Colonic mucosa (tissue), 4 donors: Measurements from ENCODE around the gene PTGIS. TPM values are rescaled to one million over a fixed set of nuclear protein-coding genes. Genes with fewer than 3 reads are reported as not detected.
"Not testable (repeated sequence)": the region's sequence is repeated elsewhere in the genome, so short reads cannot be mapped to it uniquely, and the experiment has no call there.

Source experiments
- DNase-seq: peaks from one replicate; pipeline ENCODE4 v3.0.0-alpha.2; 2020
- H3K27ac ChIP-seq: fragments of 200-600 bp; one replicate; pipeline ENCODE4 v1.8.0; 2021
- H3K27me3 ChIP-seq: fragments of 200-600 bp; one replicate; pipeline ENCODE4 v1.8.0; 2021
- H3K36me3 ChIP-seq: fragments of 200-600 bp; one replicate; pipeline ENCODE4 v1.8.0; 2021
- H3K4me1 ChIP-seq: fragments of 200-600 bp; one replicate; pipeline ENCODE4 v1.8.0; 2021; ENCODE audit warnings: mild to moderate bottlenecking
- H3K4me3 ChIP-seq: fragments of 200-600 bp; one replicate; pipeline ENCODE4 v1.8.0; 2021
- H3K9ac ChIP-seq, 2 donors: one replicate each; pipeline ENCODE4 v1.7.0; 2013; ENCODE audit warnings: control low read depth in 2 of 2, low read depth in 2 of 2, low read length in 2 of 2
- H3K9me3 ChIP-seq: fragments of 200-600 bp; one replicate; pipeline ENCODE4 v1.8.0; 2021
- CTCF ChIP-seq: fragments of 200-600 bp; IDR thresholded peaks from one replicate; pipeline ENCODE4 v1.8.0; 2022; ENCODE audit warnings: antibody characterized with exemption, mild to moderate bottlenecking
- intact Hi-C: fragments of 100-400 bp; cut with DNase I; formaldehyde crosslinking; loops from one replicate; pipeline ENCODE4 v1.14.1; 2022
- total RNA-seq, 2 donors: library from RNA; stranded (reverse); fragmentation: NEBNext Ultra II Directional in 1 of 2; extraction: Animal tissue kit (Norgen Biotek cat#: 25700) in 1 of 2; gene quantifications; one replicate each; pipeline ENCODE4 v1.2.1, GENCODE V29; 2021
- donor health status: healthy.
- donor health status: DM: no; HTN: no; CAD: no.
- donor health status: DM: no; HTN: no; CAD: no.

PTGIS gene
- total RNA-seq, 2 donors from 2014 or later = 0.94 to 8.0 TPM

GRCh38 chr20:49614338-49615050 lies 46.6 kb upstream of the PTGIS start:
- H3K36me3 ChIP-seq = no peaks in the 10 kb centered on the region
- intact Hi-C loops = loop anchor here (10.0 kb wide), 1 partner anchor 310 kb away; no protein-coding TSS in a partner anchor
- no peaks in the 10 kb centered on the region for H3K27me3 ChIP-seq
- no peak for DNase-seq
- TF ChIP-seq CTCF = no peak
- H3K27ac ChIP-seq = no peak overlapping the region
- H3K9ac ChIP-seq = no peak overlapping the region
- H3K9me3 ChIP-seq = no peaks in the 10 kb centered on the region
- no peak overlapping the region for H3K4me3 ChIP-seq
- peaks cover 4% of the 10 kb centered on the region for H3K4me1 ChIP-seq

DNA sequence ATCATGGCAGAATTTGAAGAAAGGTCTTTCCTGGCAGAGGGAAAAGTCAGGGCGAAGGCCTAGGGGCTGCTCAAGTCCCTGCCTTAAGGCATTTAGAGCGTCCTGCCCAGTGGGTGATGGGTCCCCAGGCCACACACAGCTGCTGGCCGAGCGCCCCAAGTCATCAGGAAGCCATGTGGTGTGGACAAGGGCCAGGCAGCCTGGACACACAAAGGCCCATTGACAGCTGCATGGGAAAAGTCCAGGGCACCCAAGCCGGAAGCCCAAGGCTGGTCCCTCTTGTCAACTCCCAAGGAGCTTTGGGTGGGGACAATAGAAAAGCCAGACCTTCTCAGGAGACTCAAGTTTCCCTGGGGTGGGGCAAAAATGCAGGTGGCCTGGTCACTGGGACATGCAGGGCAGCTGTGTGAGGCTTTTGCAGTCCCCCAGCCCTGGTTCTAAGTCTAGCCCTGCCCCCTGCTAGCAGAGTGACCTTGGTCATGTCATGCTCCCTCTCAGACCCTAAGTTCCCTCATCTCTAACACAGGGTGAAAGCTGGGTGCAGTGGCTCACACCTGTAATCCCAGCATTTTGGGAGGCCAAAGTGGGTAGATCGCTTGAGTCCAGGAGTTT lies 44.3 kb upstream of the PTGIS start:
- Histone ChIP-seq H3K27me3 (no peaks in the 10 kb centered on the region), H3K4me1 (peaks cover 7% of the 10 kb centered on the region), H3K4me3 (no peak overlapping the region), H3K9me3 (no peaks in the 10 kb centered on the region), H3K27ac (no peak overlapping the region), H3K36me3 (no peaks in the 10 kb centered on the region), H3K9ac (no peak overlapping the region)
- TF ChIP-seq CTCF = no peak
- intact Hi-C loops = loop anchor here (10.0 kb wide), 1 partner anchor 313 kb away; no protein-coding TSS in a partner anchor
- peak; percentile 42 for DNase-seq

DNA sequence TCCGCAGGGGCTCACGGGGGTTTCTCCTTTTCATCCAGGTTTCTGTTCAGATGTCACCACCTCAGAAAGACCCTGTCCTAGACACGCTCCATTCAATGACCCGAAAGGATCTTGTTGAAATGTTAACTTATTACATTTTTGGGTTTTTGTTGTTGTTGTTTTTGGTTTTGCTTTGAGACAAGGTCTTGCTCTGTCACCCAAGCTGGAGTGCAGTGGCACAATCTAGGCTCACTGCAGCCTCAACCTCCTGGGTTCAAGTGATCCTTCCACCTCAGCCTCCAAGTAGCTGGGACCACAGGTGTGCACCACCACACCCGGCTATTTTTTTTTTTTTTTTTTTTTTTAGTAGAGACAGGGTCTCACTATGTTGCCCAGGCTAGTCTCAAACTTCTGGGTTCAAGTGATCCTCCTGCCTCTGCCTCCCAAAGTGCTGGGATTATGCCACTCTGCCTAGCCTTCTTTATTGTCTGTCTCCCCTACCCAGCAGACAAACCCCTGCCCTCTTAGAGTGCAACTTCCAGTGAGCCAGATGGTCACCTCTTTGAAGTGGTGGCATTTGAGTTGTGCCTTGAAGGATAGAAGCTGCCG lies 43.7 kb upstream of the PTGIS start:
- H3K27ac ChIP-seq = peak overlapping the region; percentile 17

DNA sequence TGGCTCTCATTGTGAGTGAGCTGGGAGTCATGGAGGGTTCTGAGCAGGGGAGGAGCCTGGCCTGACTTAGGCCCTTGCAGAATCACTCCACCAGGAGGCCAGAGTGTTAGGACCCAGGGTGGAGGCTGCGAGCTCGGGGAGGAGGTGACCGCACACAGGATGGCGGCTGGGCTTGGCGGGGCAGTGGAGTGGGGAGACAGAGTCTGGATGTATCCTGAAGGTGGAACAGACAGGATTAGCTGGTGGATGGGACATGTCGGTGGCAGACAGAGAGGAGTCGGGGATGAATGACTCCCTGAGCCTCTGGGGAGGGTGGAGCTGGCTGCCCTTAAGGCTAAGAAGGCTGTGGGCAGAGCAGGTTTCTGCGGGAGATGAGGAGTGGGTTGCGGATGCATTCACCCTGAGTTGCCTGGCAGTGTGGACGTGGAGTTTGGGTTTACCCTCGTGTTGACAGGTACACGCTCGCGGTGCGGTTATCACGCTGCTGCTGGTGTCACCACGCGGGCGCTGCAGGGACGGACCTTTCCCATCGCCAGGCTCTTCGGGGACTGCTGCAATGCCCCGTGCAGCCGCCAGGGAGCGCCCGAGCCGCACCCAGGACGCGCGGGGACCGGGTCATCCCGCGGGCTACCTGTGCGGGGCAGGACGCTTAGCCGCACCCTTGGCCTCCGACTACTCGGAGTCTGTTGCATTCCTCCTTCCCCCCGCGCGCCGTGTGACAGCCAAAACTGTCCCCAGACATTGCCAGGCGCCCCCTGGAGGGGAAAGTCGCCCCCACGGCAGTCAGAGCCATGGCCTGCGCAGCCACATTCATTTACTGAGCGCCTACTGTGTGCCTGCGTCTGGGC lies 43.0 kb upstream of the PTGIS start:
- H3K36me3 ChIP-seq = no peaks in the 10 kb centered on the region
- TF ChIP-seq CTCF = peak; percentile 100
- H3K4me1 ChIP-seq = peaks cover 7% of the 10 kb centered on the region
- H3K9ac ChIP-seq = peak overlapping the region; percentile 32 to 33
- H3K9me3 ChIP-seq = no peaks in the 10 kb centered on the region
- H3K27me3 ChIP-seq = no peaks in the 10 kb centered on the region
- no peak overlapping the region for H3K4me3 ChIP-seq
- DNase-seq = peak; percentile 85
- intact Hi-C loops = loop anchor here (2.0 to 10.0 kb wide), 2 partner anchors 236 to 314 kb away; no protein-coding TSS in a partner anchor
- peak overlapping the region; percentile 17 for H3K27ac ChIP-seq

More for the DNA sequence above, 43.7 kb upstream of the PTGIS start:
- not testable (repeated sequence) for H3K4me1 ChIP-seq, DNase-seq, H3K9me3 ChIP-seq, H3K36me3 ChIP-seq, H3K4me3 ChIP-seq, H3K27me3 ChIP-seq
- peak overlapping the region in 1 of 2 donors; percentile 33 for H3K9ac ChIP-seq
- intact Hi-C loops = loop anchor here (2.0 to 10.0 kb wide), 2 partner anchors 235 to 313 kb away; no protein-coding TSS in a partner anchor

- Histone ChIP-seq H3K9ac (no peak overlapping the region), H3K27ac (no peak overlapping the region), H3K4me1 (peaks cover 7% of the 10 kb centered on the region), H3K4me3 (no peak overlapping the region), H3K36me3 (no peaks in the 10 kb centered on the region), H3K9me3 (no peaks in the 10 kb centered on the region), H3K27me3 (no peaks in the 10 kb centered on the region)
- intact Hi-C loops = loop anchor here (2.0 kb wide), 1 partner anchor 68 kb away; no protein-coding TSS in a partner anchor
- TF ChIP-seq CTCF = peak; percentile 91
- peak; percentile 58 for DNase-seq
These were observed 41.1 kb upstream of the PTGIS start for GRCh38 chr20:49608752-49609670.
